HepG2 (cell line): ENCODE measurements around the gene FOXS1. TPM values are rescaled to one million over a fixed set of nuclear protein-coding genes. Genes with fewer than 3 reads are reported as not detected.
A peak's percentile ranks its signal among the peaks of the same experiment; 100 is the strongest.

ENCODE experiments used
- ATAD3A ChIP-seq: sonication (generic); formaldehyde crosslinking; IDR thresholded peaks from 2 replicates; pipeline ENCODE4 v1.4.0; 2020; ENCODE audit warnings: missing genetic modification reagents
- CCAR2 ChIP-seq: fragments of 200-400 bp; formaldehyde crosslinking; optimal IDR thresholded peaks from 2 replicates; pipeline ENCODE3; 2018; ENCODE audit warnings: low read depth, mild to moderate bottlenecking, low read length, moderate library complexity
- GABPA ChIP-seq, 2 experiments: IDR thresholded peaks; 2 replicates each; pipeline ENCODE4 v1.6.1; 2011 to 2016; ENCODE audit warnings: low read depth in 2 of 2, low read length in 1 of 2, missing biosample characterization in 1 of 2, missing genetic modification characterization in 1 of 2
- HNRNPL ChIP-seq: fragments of 200-400 bp; formaldehyde crosslinking; IDR thresholded peaks from 2 replicates; pipeline ENCODE4 v1.6.1; 2017; ENCODE audit warnings: mild to moderate bottlenecking, low read depth, low read length
- KDM1A ChIP-seq: IDR thresholded peaks from 2 replicates; pipeline ENCODE4 v1.6.1; 2016; ENCODE audit warnings: missing compliant biosample characterization
- NCOA5 ChIP-seq: sonication (generic); formaldehyde crosslinking; IDR thresholded peaks from 2 replicates; pipeline ENCODE4 v1.4.0; 2020; ENCODE audit warnings: missing genetic modification reagents
- NFE2L1 ChIP-seq: sonication (generic); formaldehyde crosslinking; IDR thresholded peaks from 2 replicates; pipeline ENCODE4 v1.4.0; 2020; ENCODE audit warnings: missing genetic modification reagents, mild to moderate bottlenecking, borderline replicate concordance
- PHF21A ChIP-seq: sonication (generic); formaldehyde crosslinking; IDR thresholded peaks from 2 replicates; pipeline ENCODE4 v1.5.0; 2020; ENCODE audit warnings: mild to moderate bottlenecking, missing genetic modification reagents
- RBFOX2 ChIP-seq: fragments of 200-400 bp; formaldehyde crosslinking; IDR thresholded peaks from 2 replicates; pipeline ENCODE4 v1.6.1; 2017; ENCODE audit warnings: low read depth, mild to moderate bottlenecking, low read length
- SP5 ChIP-seq: IDR thresholded peaks from 2 replicates; pipeline ENCODE4 v1.6.1; 2016; ENCODE audit warnings: low read depth, borderline replicate concordance
- SPEN ChIP-seq: sonication (generic); formaldehyde crosslinking; IDR thresholded peaks from 2 replicates; pipeline ENCODE4 v1.5.1; 2020; ENCODE audit warnings: low read depth, mild to moderate bottlenecking, missing genetic modification reagents
- STAT5B ChIP-seq: sonication (generic); formaldehyde crosslinking; IDR thresholded peaks from 2 replicates; pipeline ENCODE4 v1.4.0; 2020; ENCODE audit warnings: missing genetic modification reagents
- SYNCRIP ChIP-seq: fragments of 200-400 bp; formaldehyde crosslinking; IDR thresholded peaks from 2 replicates; pipeline ENCODE4 v1.6.1; 2018; ENCODE audit warnings: mild to moderate bottlenecking, low read depth, low read length; ENCODE audit not compliant: insufficient read depth
- ZIK1 ChIP-seq: sonication (generic); formaldehyde crosslinking; IDR thresholded peaks from 2 replicates; pipeline ENCODE4 v1.5.0; 2020; ENCODE audit warnings: mild to moderate bottlenecking, low read depth, missing genetic modification reagents, borderline replicate concordance
- ZMYM4 ChIP-seq: sonication (generic); formaldehyde crosslinking; IDR thresholded peaks from 2 replicates; pipeline ENCODE4 v1.8.1; 2023; ENCODE audit warnings: mild to moderate bottlenecking, missing genetic modification reagents
- ZNF205 ChIP-seq: IDR thresholded peaks from 2 replicates; pipeline ENCODE4 v1.6.1; 2018; ENCODE audit warnings: missing biosample characterization, missing genetic modification reagents
- ZNF234 ChIP-seq: sonication (generic); formaldehyde crosslinking; conservative IDR thresholded peaks from 2 replicates; pipeline ENCODE4 v1.5.1; 2020; ENCODE audit warnings: mild to moderate bottlenecking, missing genetic modification reagents
- ZNF282 ChIP-seq: fragments of 450-650 bp; IDR thresholded peaks from 2 replicates; pipeline ENCODE4 v1.6.1; 2018; ENCODE audit not compliant: partially characterized antibody
- polyA plus RNA-seq, 8 experiments: library from polyadenylated mRNA; depleted of rRNA in 3 of 8; stranded (reverse) in 7 of 8; unstranded in 1 of 8; fragments of >200 nt; fragmentation: Illumina TruSeq in 4 of 8; extraction: Trizol in 4 of 8; gene quantifications; 2 replicates each; pipeline versions ENCODE4 v1.2.1 to v1.2.3, GENCODE V29; 2011 to 2016; ENCODE audit warnings: low read depth in 4 of 8, missing spikeins in 1 of 8, mixed read lengths in 1 of 8; ENCODE audit not compliant: insufficient read depth in 1 of 8
- total RNA-seq, 5 experiments: library from RNA; depleted of rRNA; stranded (reverse); fragments of >200 nt; fragmentation: Illumina TruSeq; extraction: Trizol; gene quantifications; 2 replicates each; pipeline ENCODE4 v1.2.3, GENCODE V29; 2016; ENCODE audit warnings: low read depth in 1 of 5
- TF ChIP-seq, protein P1 (sequence below): sonication (generic); formaldehyde crosslinking; IDR thresholded peaks from 2 replicates; pipeline ENCODE4 v1.4.0; 2020; ENCODE audit warnings: mild to moderate bottlenecking, missing genetic modification reagents
- TF ChIP-seq, protein P2 (sequence below): IDR thresholded peaks from 2 replicates; pipeline ENCODE4 v1.6.1; 2016
- TF ChIP-seq, protein P3 (sequence below): sonication (generic); formaldehyde crosslinking; IDR thresholded peaks from 2 replicates; pipeline ENCODE4 v1.8.1; 2022; ENCODE audit warnings: low read depth, mild to moderate bottlenecking, missing genetic modification reagents

The FOXS1 gene
- total and polyA plus RNA-seq, 2 of the 13 experiments (the other 11 are each of a cell fraction or from before 2014, with no cell fraction given) = not detected

DNA sequence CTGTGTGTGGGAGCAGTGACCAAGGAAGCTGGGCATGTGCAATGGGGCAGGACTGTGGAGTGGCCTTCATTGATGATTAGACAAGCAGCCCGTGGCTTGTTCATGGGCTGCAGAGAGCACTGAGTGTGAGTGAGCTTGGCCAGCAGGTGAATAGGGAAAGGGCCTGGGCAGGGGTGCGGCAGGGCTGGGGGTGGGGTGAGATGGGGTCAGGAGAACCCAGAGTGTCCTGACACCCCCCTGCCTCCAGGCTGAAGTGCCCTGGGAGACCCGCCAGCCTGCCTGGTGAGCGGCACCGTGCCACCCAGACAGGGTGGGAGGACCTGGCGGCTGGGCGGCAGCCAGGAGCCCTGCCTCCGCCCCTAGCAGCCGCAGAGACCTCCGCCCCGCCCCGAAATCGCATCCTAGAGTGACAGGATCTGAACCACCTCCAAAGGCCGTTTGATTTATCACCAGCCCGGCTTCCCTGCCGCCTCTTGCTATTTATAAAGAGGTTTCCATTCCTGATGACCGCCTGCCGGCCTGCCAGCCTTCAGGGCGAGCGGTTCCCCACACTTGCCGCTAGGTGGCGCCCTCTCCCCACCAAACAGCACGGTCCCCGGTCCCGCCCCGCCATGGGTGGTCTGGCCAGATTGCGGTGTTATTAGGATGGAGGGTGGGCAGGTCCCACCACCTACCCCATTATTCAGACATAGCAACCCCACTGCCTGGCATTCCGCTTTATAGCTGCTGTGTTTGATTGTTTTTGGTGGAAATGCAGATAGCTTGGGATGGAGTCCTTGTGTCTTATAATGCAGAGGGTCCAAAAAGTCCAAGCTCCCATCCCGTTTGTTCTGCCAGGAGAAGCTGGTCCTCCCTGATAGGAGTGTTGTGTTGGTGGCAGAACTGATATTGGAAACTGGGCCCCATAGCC lies 22.7 kb downstream of the FOXS1 start (continued):
- no peak for TF ChIP-seq ZNF205 (CRISPR knock-in tag)
- 0 out of 2 replicates have a peak, but pooled peaks have one; percentile 34 for TF ChIP-seq ZIK1 (CRISPR knock-in tag)
- TF ChIP-seq SYNCRIP = no peak
- TF ChIP-seq STAT5B (CRISPR knock-in tag) = no peak
- TF ChIP-seq, protein P1, sequence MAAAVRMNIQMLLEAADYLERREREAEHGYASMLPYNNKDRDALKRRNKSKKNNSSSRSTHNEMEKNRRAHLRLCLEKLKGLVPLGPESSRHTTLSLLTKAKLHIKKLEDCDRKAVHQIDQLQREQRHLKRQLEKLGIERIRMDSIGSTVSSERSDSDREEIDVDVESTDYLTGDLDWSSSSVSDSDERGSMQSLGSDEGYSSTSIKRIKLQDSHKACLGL = 0 out of 2 replicates have a peak, but pooled peaks have one; percentile 21
- TF ChIP-seq ATAD3A (CRISPR knock-in tag) = no peak
- TF ChIP-seq CCAR2 = no peak
- TF ChIP-seq ZMYM4 = no peak
- no peak for TF ChIP-seq RBFOX2
- TF ChIP-seq SPEN = peak; percentile 30; the same call in 1 of the 2 replicates
- TF ChIP-seq, protein P2, sequence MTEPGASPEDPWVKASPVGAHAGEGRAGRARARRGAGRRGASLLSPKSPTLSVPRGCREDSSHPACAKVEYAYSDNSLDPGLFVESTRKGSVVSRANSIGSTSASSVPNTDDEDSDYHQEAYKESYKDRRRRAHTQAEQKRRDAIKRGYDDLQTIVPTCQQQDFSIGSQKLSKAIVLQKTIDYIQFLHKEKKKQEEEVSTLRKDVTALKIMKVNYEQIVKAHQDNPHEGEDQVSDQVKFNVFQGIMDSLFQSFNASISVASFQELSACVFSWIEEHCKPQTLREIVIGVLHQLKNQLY (CRISPR knock-in tag) = no peak
- no peak for TF ChIP-seq PHF21A (CRISPR knock-in tag)
- no peak for TF ChIP-seq NFE2L1 (CRISPR knock-in tag)
- TF ChIP-seq ZNF234 (CRISPR knock-in tag) = no peak
- TF ChIP-seq NCOA5 (CRISPR knock-in tag) = no peak
- TF ChIP-seq, protein P3, sequence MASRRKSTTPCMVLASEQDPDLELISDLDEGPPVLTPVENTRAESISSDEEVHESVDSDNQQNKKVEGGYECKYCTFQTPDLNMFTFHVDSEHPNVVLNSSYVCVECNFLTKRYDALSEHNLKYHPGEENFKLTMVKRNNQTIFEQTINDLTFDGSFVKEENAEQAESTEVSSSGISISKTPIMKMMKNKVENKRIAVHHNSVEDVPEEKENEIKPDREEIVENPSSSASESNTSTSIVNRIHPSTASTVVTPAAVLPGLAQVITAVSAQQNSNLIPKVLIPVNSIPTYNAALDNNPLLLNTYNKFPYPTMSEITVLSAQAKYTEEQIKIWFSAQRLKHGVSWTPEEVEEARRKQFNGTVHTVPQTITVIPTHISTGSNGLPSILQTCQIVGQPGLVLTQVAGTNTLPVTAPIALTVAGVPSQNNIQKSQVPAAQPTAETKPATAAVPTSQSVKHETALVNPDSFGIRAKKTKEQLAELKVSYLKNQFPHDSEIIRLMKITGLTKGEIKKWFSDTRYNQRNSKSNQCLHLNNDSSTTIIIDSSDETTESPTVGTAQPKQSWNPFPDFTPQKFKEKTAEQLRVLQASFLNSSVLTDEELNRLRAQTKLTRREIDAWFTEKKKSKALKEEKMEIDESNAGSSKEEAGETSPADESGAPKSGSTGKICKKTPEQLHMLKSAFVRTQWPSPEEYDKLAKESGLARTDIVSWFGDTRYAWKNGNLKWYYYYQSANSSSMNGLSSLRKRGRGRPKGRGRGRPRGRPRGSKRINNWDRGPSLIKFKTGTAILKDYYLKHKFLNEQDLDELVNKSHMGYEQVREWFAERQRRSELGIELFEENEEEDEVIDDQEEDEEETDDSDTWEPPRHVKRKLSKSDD = no peak
- peak; percentile 56; the same call in 1 of the 2 replicates for TF ChIP-seq SP5
- no peak for TF ChIP-seq GABPA (IDR thresholded peaks at IDR 0.05; ENCODE audit: low read depth, low read length)
- no peak for TF ChIP-seq GABPA (CRISPR knock-in tag; IDR thresholded peaks at IDR 0.05; ENCODE audit: low read depth)
- TF ChIP-seq ZNF282 = no peak
- TF ChIP-seq HNRNPL = peak; percentile 34; the same call in 1 of the 2 replicates
- TF ChIP-seq KDM1A (CRISPR knock-in tag) = no peak
